HCT116 (cell line): ENCODE measurements around the gene POR. TPM values are rescaled to one million over a fixed set of nuclear protein-coding genes. Genes with fewer than 3 reads are reported as not detected.

ENCODE experiments used
- ATAC-seq: fragments of 200-7000 bp; cut with Tn5 transposase; 2 replicates; pipeline ENCODE4 v1.9.1; 2020; ENCODE audit warnings: mild to moderate bottlenecking, moderate library complexity
- BruUV-seq: library from RNA; stranded (reverse); fragments of 400-500 nt; replicated peaks from 2 replicates; lab custom pipeline; 2021; lab: Mats Ljungman, UMichigan
- CTCF ChIA-PET: fragments of 300-600 bp; sonication (Branson Sonifier 250); formaldehyde crosslinking; loops from one replicate; lab custom pipeline; 2021; ENCODE audit warnings: antibody characterized with exemption; lab: Charles Lee
- POLR2A ChIA-PET: fragments of 300-600, 350-600 bp; sonication (Branson Sonifier 250); formaldehyde crosslinking; loops from one replicate; lab custom pipeline; 2021; ENCODE audit warnings: antibody characterized with exemption; lab: Charles Lee
- RAD21 ChIA-PET, 2 experiments: fragments of 300-600 bp; sonication (Branson Sonifier 250); formaldehyde crosslinking; loops; one replicate each; lab custom pipeline; 2023; ENCODE audit warnings: low total read pairs in 2 of 2; ENCODE audit not compliant: uncharacterized antibody in 2 of 2, unreplicated experiment in 2 of 2, low non-redundant PET in 1 of 2; lab: Charles Lee
- DNase-seq: peaks from one replicate; pipeline ENCODE4 v3.0.0-alpha.2; 2010; ENCODE audit warnings: low read depth, low spot score
- H2AFZ ChIP-seq: fragments of 200-600 bp; shearing (Covaris generic), sonication (generic); 2 replicates; pipeline ENCODE4 v1.6.1; 2017; ENCODE audit warnings: low read depth, mixed run types, mixed read lengths, antibody characterized with exemption, low read length; ENCODE audit not compliant: poor library complexity, severe bottlenecking
- H3K27ac ChIP-seq: 2 replicates; pipeline ENCODE4 v1.5.1; 2012; ENCODE audit warnings: low read depth, low read length
- H3K27me3 ChIP-seq: fragments of 200-600 bp; sonication (generic); 2 replicates; pipeline ENCODE4 v1.6.1; 2016; ENCODE audit warnings: mixed run types, low read length, mixed read lengths; ENCODE audit not compliant: insufficient read depth
- H3K36me3 ChIP-seq, 2 experiments: fragments of 200-500 bp in 1 of 2; fragments of 200-600 bp in 1 of 2; sonication (Bioruptor generic) in 1 of 2; sonication (generic) in 1 of 2; 2 replicates each; pipeline versions ENCODE4 v1.5.1 to v1.6.1; 2014 to 2016; ENCODE audit warnings: low read length in 2 of 2, inconsistent platforms in 1 of 2, mixed read lengths in 1 of 2, mixed run types in 1 of 2; ENCODE audit not compliant: insufficient read depth in 2 of 2, control insufficient read depth in 1 of 2
- H3K4me1 ChIP-seq, 2 experiments: fragments of 200-600 bp in 1 of 2; sonication (generic) in 1 of 2; 2 replicates each; pipeline versions ENCODE4 v1.5.1 to v1.6.1; 2012 to 2017; ENCODE audit warnings: low read length in 2 of 2, inconsistent platforms in 1 of 2, mild to moderate bottlenecking in 1 of 2, mixed read lengths in 1 of 2, mixed run types in 1 of 2, moderate library complexity in 1 of 2; ENCODE audit not compliant: insufficient read depth in 2 of 2, control insufficient read depth in 1 of 2
- H3K4me2 ChIP-seq: fragments of 200-600 bp; sonication (generic); 2 replicates; pipeline ENCODE4 v1.6.1; 2017; ENCODE audit warnings: mixed run types, low read length, mixed read lengths
- H3K4me3 ChIP-seq, 2 experiments: fragments of 200-600 bp in 1 of 2; sonication (generic) in 1 of 2; replicated peaks in 1 of 2; 2 replicates each; pipeline ENCODE4 v1.5.1; 2011 to 2016; ENCODE audit warnings: low read length in 2 of 2, control low read depth in 1 of 2, low read depth in 1 of 2, mild to moderate bottlenecking in 1 of 2, mixed read lengths in 1 of 2, mixed run types in 1 of 2
- H3K79me2 ChIP-seq: fragments of 200-600 bp; sonication (generic); 2 replicates; pipeline ENCODE4 v1.6.1; 2017; ENCODE audit warnings: mild to moderate bottlenecking, mixed run types, low read length, moderate library complexity, mixed read lengths; ENCODE audit not compliant: insufficient read depth
- H3K9ac ChIP-seq: fragments of 200-600 bp; sonication (generic); 2 replicates; pipeline ENCODE4 v1.6.1; 2016; ENCODE audit warnings: low read length, mixed read lengths
- H3K9me2 ChIP-seq: fragments of 200-600 bp; sonication (generic), shearing (Covaris generic); 2 replicates; pipeline ENCODE4 v1.6.1; 2017; ENCODE audit warnings: mixed run types, mild to moderate bottlenecking, moderate library complexity; ENCODE audit not compliant: insufficient read depth
- H3K9me3 ChIP-seq, 2 experiments: fragments of 200-500 bp in 1 of 2; fragments of 200-600 bp in 1 of 2; sonication (Bioruptor generic) in 1 of 2; sonication (generic) in 1 of 2; 2 replicates each; pipeline ENCODE4 v1.6.1; 2014 to 2017; ENCODE audit warnings: low read length in 2 of 2, mixed read lengths in 2 of 2, inconsistent platforms in 1 of 2, low read depth in 1 of 2, mild to moderate bottlenecking in 1 of 2, mixed run types in 1 of 2, moderate library complexity in 1 of 2; ENCODE audit not compliant: control insufficient read depth in 1 of 2, insufficient read depth in 1 of 2
- H4K20me1 ChIP-seq: fragments of 200-600 bp; sonication (generic), shearing (Covaris generic); 2 replicates; pipeline ENCODE4 v1.6.1; 2017; ENCODE audit warnings: mixed run types, mild to moderate bottlenecking, moderate library complexity; ENCODE audit not compliant: insufficient read depth
- CBX3 ChIP-seq: IDR thresholded peaks from 2 replicates; pipeline ENCODE4 v1.6.1; 2012; ENCODE audit warnings: low read depth
- FOSL1 ChIP-seq: IDR thresholded peaks from 2 replicates; pipeline ENCODE4 v1.6.1; 2012; ENCODE audit warnings: low read depth
- POLR2A ChIP-seq: IDR thresholded peaks from 2 replicates; pipeline ENCODE4 v1.7.0; 2011; ENCODE audit warnings: borderline replicate concordance; ENCODE audit not compliant: insufficient read depth, insufficient read length; ENCODE audit errors: extremely low read depth
- POLR2AphosphoS5 ChIP-seq: IDR thresholded peaks from 2 replicates; pipeline ENCODE4 v1.6.1; 2011; ENCODE audit warnings: mild to moderate bottlenecking, low read depth, low read length, moderate library complexity
- YY1 ChIP-seq: IDR thresholded peaks from 2 replicates; pipeline ENCODE4 v1.6.1; 2011; ENCODE audit warnings: low read length, low read depth, moderate library complexity, mild to moderate bottlenecking; ENCODE audit not compliant: insufficient replicate concordance; ENCODE audit errors: extremely low read depth
- ZNF274 ChIP-seq: fragments of 200-500 bp; sonication (Bioruptor generic); IDR thresholded peaks from 2 replicates; pipeline ENCODE4 v1.6.1; 2014; ENCODE audit warnings: mild to moderate bottlenecking, low read depth, low read length, inconsistent platforms
- intact Hi-C: fragments of 100-400 bp; cut with micrococcal nuclease; formaldehyde crosslinking; loops from 2 replicates; pipeline ENCODE4 v1.10.0; 2022
- total RNA-seq: library from RNA; stranded (reverse); gene quantifications from one replicate; pipeline ENCODE4 v1.2.1, GENCODE V29; 2021; ENCODE audit not compliant: unreplicated experiment
- TF ChIP-seq, protein P1 (sequence below): IDR thresholded peaks from 2 replicates; pipeline ENCODE4 v1.6.1; 2011; ENCODE audit warnings: mild to moderate bottlenecking, low read length, moderate library complexity; ENCODE audit not compliant: insufficient replicate concordance; ENCODE audit errors: extremely low read depth
- TF ChIP-seq, protein P2 (sequence below): IDR thresholded peaks from 2 replicates; pipeline ENCODE4 v1.6.1; 2012; ENCODE audit warnings: low read depth
- TF ChIP-seq, protein P3 (sequence below): IDR thresholded peaks from 2 replicates; pipeline ENCODE4 v1.6.1; 2012

The POR gene
- total RNA-seq, 1 experiment from 2014 or later: 120 TPM

DNA sequence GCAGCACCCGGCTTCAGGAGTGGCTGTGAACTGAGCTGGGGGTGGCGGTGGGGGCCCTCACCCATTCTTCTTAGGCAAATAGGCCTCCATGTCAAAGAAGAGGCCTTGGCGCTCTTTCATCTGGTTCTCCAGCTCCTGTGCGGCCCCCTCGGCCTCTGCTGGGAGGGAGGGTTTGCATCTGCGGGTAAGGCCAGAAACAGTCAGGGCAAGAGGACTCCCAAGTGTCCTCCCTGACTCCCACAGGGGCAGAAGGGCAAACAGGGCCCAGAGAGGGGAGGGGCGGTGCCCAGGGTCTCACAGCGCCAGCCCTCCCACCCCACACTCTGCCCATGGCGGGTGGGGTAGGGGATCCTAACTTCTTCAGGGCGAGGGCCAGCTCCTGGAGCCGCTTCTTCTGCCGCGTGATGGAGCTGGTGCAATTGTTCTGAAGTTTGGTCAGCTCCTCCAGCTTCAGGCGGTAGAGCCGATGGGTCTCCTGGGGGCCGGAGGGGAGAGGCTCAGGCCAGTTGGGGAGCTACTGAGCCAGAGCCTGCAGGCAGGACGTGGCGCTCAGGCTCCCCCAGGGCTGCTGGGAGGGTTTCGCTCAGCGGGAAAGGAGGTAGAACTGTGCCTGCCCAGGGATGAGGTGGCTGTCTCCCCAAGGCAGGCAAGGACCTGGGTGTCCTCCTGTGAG, 77.3 kb downstream of the POR start:
- intact Hi-C loops: no loop called here
- Histone ChIP-seq H3K27ac (no peak overlapping the region), H4K20me1 (no peaks in the 10 kb centered on the region), H3K9ac (no peak overlapping the region), H3K4me2 (no peak overlapping the region), H3K9me3 (no peaks in the 10 kb centered on the region), H3K36me3 (peaks cover 0 to under 1% of the 10 kb centered on the region in 2 experiments; a peak in 1 of 4 replicates), H3K4me3 (no peak overlapping the region), H2AFZ (no peak overlapping the region), H3K9me2 (no peaks in the 10 kb centered on the region), H3K4me1 (peaks cover 24 to 38% of the 10 kb centered on the region in 2 experiments; a peak in 3 of 4 replicates), H3K27me3 (no peaks in the 10 kb centered on the region), H3K79me2 (no peaks in the 10 kb centered on the region)
- no peak for DNase-seq
- TF ChIP-seq YY1 (no peak), CBX3 (no peak), POLR2A (no peak), FOSL1 (no peak), ZNF274 (no peak), POLR2AphosphoS5 (no peak)
- TF ChIP-seq, protein P1, sequence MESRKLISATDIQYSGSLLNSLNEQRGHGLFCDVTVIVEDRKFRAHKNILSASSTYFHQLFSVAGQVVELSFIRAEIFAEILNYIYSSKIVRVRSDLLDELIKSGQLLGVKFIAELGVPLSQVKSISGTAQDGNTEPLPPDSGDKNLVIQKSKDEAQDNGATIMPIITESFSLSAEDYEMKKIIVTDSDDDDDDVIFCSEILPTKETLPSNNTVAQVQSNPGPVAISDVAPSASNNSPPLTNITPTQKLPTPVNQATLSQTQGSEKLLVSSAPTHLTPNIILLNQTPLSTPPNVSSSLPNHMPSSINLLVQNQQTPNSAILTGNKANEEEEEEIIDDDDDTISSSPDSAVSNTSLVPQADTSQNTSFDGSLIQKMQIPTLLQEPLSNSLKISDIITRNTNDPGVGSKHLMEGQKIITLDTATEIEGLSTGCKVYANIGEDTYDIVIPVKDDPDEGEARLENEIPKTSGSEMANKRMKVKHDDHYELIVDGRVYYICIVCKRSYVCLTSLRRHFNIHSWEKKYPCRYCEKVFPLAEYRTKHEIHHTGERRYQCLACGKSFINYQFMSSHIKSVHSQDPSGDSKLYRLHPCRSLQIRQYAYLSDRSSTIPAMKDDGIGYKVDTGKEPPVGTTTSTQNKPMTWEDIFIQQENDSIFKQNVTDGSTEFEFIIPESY: no peak
- TF ChIP-seq, protein P2, sequence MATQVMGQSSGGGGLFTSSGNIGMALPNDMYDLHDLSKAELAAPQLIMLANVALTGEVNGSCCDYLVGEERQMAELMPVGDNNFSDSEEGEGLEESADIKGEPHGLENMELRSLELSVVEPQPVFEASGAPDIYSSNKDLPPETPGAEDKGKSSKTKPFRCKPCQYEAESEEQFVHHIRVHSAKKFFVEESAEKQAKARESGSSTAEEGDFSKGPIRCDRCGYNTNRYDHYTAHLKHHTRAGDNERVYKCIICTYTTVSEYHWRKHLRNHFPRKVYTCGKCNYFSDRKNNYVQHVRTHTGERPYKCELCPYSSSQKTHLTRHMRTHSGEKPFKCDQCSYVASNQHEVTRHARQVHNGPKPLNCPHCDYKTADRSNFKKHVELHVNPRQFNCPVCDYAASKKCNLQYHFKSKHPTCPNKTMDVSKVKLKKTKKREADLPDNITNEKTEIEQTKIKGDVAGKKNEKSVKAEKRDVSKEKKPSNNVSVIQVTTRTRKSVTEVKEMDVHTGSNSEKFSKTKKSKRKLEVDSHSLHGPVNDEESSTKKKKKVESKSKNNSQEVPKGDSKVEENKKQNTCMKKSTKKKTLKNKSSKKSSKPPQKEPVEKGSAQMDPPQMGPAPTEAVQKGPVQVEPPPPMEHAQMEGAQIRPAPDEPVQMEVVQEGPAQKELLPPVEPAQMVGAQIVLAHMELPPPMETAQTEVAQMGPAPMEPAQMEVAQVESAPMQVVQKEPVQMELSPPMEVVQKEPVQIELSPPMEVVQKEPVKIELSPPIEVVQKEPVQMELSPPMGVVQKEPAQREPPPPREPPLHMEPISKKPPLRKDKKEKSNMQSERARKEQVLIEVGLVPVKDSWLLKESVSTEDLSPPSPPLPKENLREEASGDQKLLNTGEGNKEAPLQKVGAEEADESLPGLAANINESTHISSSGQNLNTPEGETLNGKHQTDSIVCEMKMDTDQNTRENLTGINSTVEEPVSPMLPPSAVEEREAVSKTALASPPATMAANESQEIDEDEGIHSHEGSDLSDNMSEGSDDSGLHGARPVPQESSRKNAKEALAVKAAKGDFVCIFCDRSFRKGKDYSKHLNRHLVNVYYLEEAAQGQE: no peak
- TF ChIP-seq, protein P3, sequence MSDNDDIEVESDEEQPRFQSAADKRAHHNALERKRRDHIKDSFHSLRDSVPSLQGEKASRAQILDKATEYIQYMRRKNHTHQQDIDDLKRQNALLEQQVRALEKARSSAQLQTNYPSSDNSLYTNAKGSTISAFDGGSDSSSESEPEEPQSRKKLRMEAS: no peak
- ChIA-PET RAD21 (no interaction called here), POLR2A (interaction anchor here (1.3 kb wide), 1 partner anchor 72 kb away, joined by 3 read pairs; no protein-coding TSS in a partner anchor), CTCF (no interaction called here)
- ATAC-seq: no peak
- BruUV-seq: no TSS peak
